Stimulated activated CD8-positive, alpha-beta memory T cell treated with anti-CD3 and anti-CD28 coated beads, Interleukin-15, amount 100 ng/mL, for 1 hour (primary cell): ENCODE data around the gene ASB5.

Source experiments
- DNase-seq: peaks from one replicate; pipeline ENCODE4 v3.0.0-alpha.2; 2020; ENCODE audit warnings: low read depth

Gene ASB5

GRCh38 chr4:176277162-176277904 lies 8.3 kb upstream of the ASB5 start:
- no peak for DNase-seq

- DNase-seq = no peak
Observed at GRCh38 chr4:176276710-176277109, 7.7 kb upstream of the ASB5 start.

- DNase-seq = no peak
Observed at GRCh38 chr4:176274441-176274840, 5.4 kb upstream of the ASB5 start.

GRCh38 chr4:176273736-176274135 lies 4.7 kb upstream of the ASB5 start:
- no peak for DNase-seq

- no peak for DNase-seq
Observed at GRCh38 chr4:176272799-176273198, 3.8 kb upstream of the ASB5 start.

GRCh38 chr4:176271749-176272148 lies 2.7 kb upstream of the ASB5 start:
- no peak for DNase-seq

GRCh38 chr4:176270669-176271068 lies 1.6 kb upstream of the ASB5 start:
- no peak for DNase-seq

- no peak for DNase-seq
Observed at GRCh38 chr4:176266026-176266425, 3.0 kb downstream of the ASB5 start.

- DNase-seq = no peak
Observed at GRCh38 chr4:176262243-176262642, 6.8 kb downstream of the ASB5 start.

GRCh38 chr4:176261481-176261880 lies 7.5 kb downstream of the ASB5 start:
- DNase-seq = no peak

GRCh38 chr4:176261018-176261417 lies 8.0 kb downstream of the ASB5 start:
- DNase-seq = no peak

GRCh38 chr4:176259330-176260090 lies 9.5 kb downstream of the ASB5 start:
- DNase-seq = no peak

- no peak for DNase-seq
Observed at GRCh38 chr4:176258135-176258534, 10.9 kb downstream of the ASB5 start.

GRCh38 chr4:176256921-176257320 lies 12.1 kb downstream of the ASB5 start:
- DNase-seq = no peak

- DNase-seq = no peak
Observed at GRCh38 chr4:176242764-176243347, 26.2 kb downstream of the ASB5 start.

GRCh38 chr4:176241703-176242102 lies 27.3 kb downstream of the ASB5 start:
- no peak for DNase-seq

- DNase-seq = no peak
Observed at GRCh38 chr4:176238826-176239225, 30.2 kb downstream of the ASB5 start.

GRCh38 chr4:176238157-176238610 lies 30.8 kb downstream of the ASB5 start:
- no peak for DNase-seq

- DNase-seq = no peak
Observed at GRCh38 chr4:176236946-176237345, 32.1 kb downstream of the ASB5 start.

- DNase-seq = no peak
Observed at GRCh38 chr4:176230836-176231235, 38.2 kb downstream of the ASB5 start.

- no peak for DNase-seq
Observed at GRCh38 chr4:176229645-176230044, 39.4 kb downstream of the ASB5 start.

- no peak for DNase-seq
Observed at GRCh38 chr4:176226736-176227135, 42.3 kb downstream of the ASB5 start.

GRCh38 chr4:176223561-176223960 lies 45.5 kb downstream of the ASB5 start:
- DNase-seq = no peak
